GM23338 (cell line): ENCODE measurements around the gene CST3. TPM values are rescaled to one million over a fixed set of nuclear protein-coding genes. Genes with fewer than 3 reads are reported as not detected.

ENCODE experiments used
- ATAC-seq: fragments of 200-7000 bp; cut with Tn5 transposase; 3 replicates; pipeline ENCODE4 v1.9.1; 2020
- DNase-seq: peaks from one replicate; pipeline ENCODE4 v3.0.0-alpha.2; 2015; ENCODE audit warnings: low spot score
- H2AFZ ChIP-seq: fragments of 200-600 bp; sonication (generic); 2 replicates; pipeline ENCODE4 v1.8.0; 2016; ENCODE audit warnings: antibody characterized with exemption, mild to moderate bottlenecking, moderate library complexity
- H3F3A ChIP-seq: fragments of 200-600 bp; sonication (generic); replicated peaks from 2 replicates; pipeline ENCODE4 v1.8.0; 2017; ENCODE audit warnings: antibody characterized with exemption, mixed run types, low read depth
- H3K27ac ChIP-seq: fragments of 200-600 bp; sonication (generic); 2 replicates; pipeline ENCODE4 v1.6.1; 2016; ENCODE audit warnings: low read depth
- H3K27me3 ChIP-seq: fragments of 200-600 bp; sonication (generic); 2 replicates; pipeline ENCODE4 v1.8.0; 2016; ENCODE audit warnings: mild to moderate bottlenecking, mixed run types, moderate library complexity; ENCODE audit not compliant: insufficient read depth
- H3K36me3 ChIP-seq: fragments of 200-600 bp; sonication (generic); 2 replicates; pipeline ENCODE4 v1.8.0; 2016; ENCODE audit warnings: mild to moderate bottlenecking; ENCODE audit not compliant: insufficient read depth
- H3K4me1 ChIP-seq: fragments of 200-600 bp; sonication (generic); 2 replicates; pipeline ENCODE4 v1.8.0; 2016; ENCODE audit warnings: mild to moderate bottlenecking, moderate library complexity; ENCODE audit not compliant: insufficient read depth
- H3K4me2 ChIP-seq: fragments of 200-600 bp; sonication (generic); 2 replicates; pipeline ENCODE4 v1.7.1; 2017; ENCODE audit warnings: mixed run types
- H3K4me3 ChIP-seq: fragments of 200-600 bp; sonication (generic); 2 replicates; pipeline ENCODE4 v1.6.1; 2016; ENCODE audit warnings: mixed run types
- H3K79me2 ChIP-seq: fragments of 200-600 bp; sonication (generic); replicated peaks from 2 replicates; pipeline ENCODE4 v1.8.0; 2017; ENCODE audit warnings: mild to moderate bottlenecking; ENCODE audit not compliant: insufficient read depth
- H3K9me2 ChIP-seq: fragments of 200-600 bp; sonication (generic); 2 replicates; pipeline ENCODE4 v1.8.0; 2017; ENCODE audit not compliant: insufficient read depth
- H4K20me1 ChIP-seq: fragments of 200-600 bp; sonication (generic); replicated peaks from 2 replicates; pipeline ENCODE4 v1.8.0; 2017; ENCODE audit warnings: mild to moderate bottlenecking; ENCODE audit not compliant: insufficient read depth
- H3K27ac Mint-ChIP-seq: 2 replicates; pipeline ENCODE4 v1.8.0; 2020; ENCODE audit warnings: inconsistent platforms, mild to moderate bottlenecking, moderate library complexity, mixed read lengths
- H3K27me3 Mint-ChIP-seq: 3 replicates; pipeline ENCODE4 v1.8.0; 2022; ENCODE audit warnings: low read depth, mild to moderate bottlenecking, moderate library complexity, mixed read lengths, inconsistent platforms; ENCODE audit not compliant: insufficient read depth, poor library complexity
- H3K36me3 Mint-ChIP-seq: 3 replicates; pipeline ENCODE4 v1.8.0; 2021; ENCODE audit warnings: low read depth, mild to moderate bottlenecking, inconsistent platforms, moderate library complexity, mixed read lengths
- H3K4me1 Mint-ChIP-seq: 3 replicates; pipeline ENCODE4 v1.8.0; 2020; ENCODE audit warnings: mild to moderate bottlenecking, inconsistent platforms, mixed read lengths
- H3K4me3 Mint-ChIP-seq: 3 replicates; pipeline ENCODE4 v1.8.0; 2021; ENCODE audit warnings: moderate library complexity, mild to moderate bottlenecking, inconsistent platforms, mixed read lengths
- H3K9me3 Mint-ChIP-seq: 3 replicates; pipeline ENCODE4 v1.8.0; 2020; ENCODE audit warnings: moderate library complexity, mild to moderate bottlenecking, inconsistent platforms, mixed read lengths
- CREB1 ChIP-seq: fragments of 250-450 bp; sonication (Bioruptor Pico); IDR thresholded peaks from 2 replicates; pipeline ENCODE4 v1.5.0; 2020; ENCODE audit warnings: low read depth, mild to moderate bottlenecking, moderate library complexity
- CTCF ChIP-seq, 2 experiments: fragments of 200-600 bp in 1 of 2; sonication (generic) in 1 of 2; conservative IDR thresholded peaks; 2 replicates each; pipeline versions ENCODE4 v1.5.1 to v1.6.1; 2016 to 2017; ENCODE audit warnings: antibody characterized with exemption in 2 of 2, low read depth in 2 of 2, mild to moderate bottlenecking in 2 of 2, moderate library complexity in 1 of 2
- ETS1 ChIP-seq: IDR thresholded peaks from 2 replicates; pipeline ENCODE4 v1.6.1; 2016; ENCODE audit warnings: antibody characterized with exemption
- EZH2 ChIP-seq: fragments of 200-600 bp; sonication (generic); IDR thresholded peaks from one replicate; pipeline ENCODE4 v1.8.0; 2017; ENCODE audit warnings: antibody characterized with exemption, mild to moderate bottlenecking, low read depth; ENCODE audit not compliant: unreplicated experiment
- EZH2phosphoT487 ChIP-seq: fragments of 200-600 bp; sonication (generic); IDR thresholded peaks from one replicate; pipeline ENCODE4 v1.8.1; 2018; ENCODE audit warnings: antibody characterized with exemption; ENCODE audit not compliant: unreplicated experiment
- JUNB ChIP-seq: IDR thresholded peaks from one replicate; pipeline ENCODE4 v1.6.1; 2016; ENCODE audit warnings: antibody characterized with exemption; ENCODE audit not compliant: unreplicated experiment
- NANOG ChIP-seq: IDR thresholded peaks from 2 replicates; pipeline ENCODE4 v1.6.1; 2016; ENCODE audit warnings: antibody characterized with exemption, borderline replicate concordance
- POLR2AphosphoS5 ChIP-seq: IDR thresholded peaks from 2 replicates; pipeline ENCODE4 v1.6.1; 2016; ENCODE audit warnings: antibody characterized with exemption, low read depth
- REST ChIP-seq: IDR thresholded peaks from one replicate; pipeline ENCODE4 v1.6.1; 2018; ENCODE audit warnings: antibody characterized with exemption; ENCODE audit not compliant: unreplicated experiment
- STAT1 ChIP-seq: IDR thresholded peaks from one replicate; pipeline ENCODE4 v1.6.1; 2016; ENCODE audit warnings: antibody characterized with exemption; ENCODE audit not compliant: unreplicated experiment
- ZNF114 ChIP-seq: fragments of 250-450 bp; sonication (Bioruptor Pico); IDR thresholded peaks from 2 replicates; pipeline ENCODE4 v1.5.0; 2020; ENCODE audit warnings: mild to moderate bottlenecking, moderate library complexity
- ZNF331 ChIP-seq: fragments of 250-450 bp; sonication (Bioruptor Pico); IDR thresholded peaks from 2 replicates; pipeline ENCODE4 v1.5.0; 2020; ENCODE audit warnings: low read depth, mild to moderate bottlenecking, moderate library complexity
- ZNF462 ChIP-seq: fragments of 250-450 bp; sonication (Bioruptor Pico); IDR thresholded peaks from 2 replicates; pipeline ENCODE4 v1.5.0; 2020; ENCODE audit warnings: mild to moderate bottlenecking, moderate library complexity
- polyA plus RNA-seq: library from polyadenylated mRNA; unstranded; fragments of >200 nt; fragmentation: Nextera tagmentation; extraction: Ambion mirVana; gene quantifications from 2 replicates; pipeline ENCODE4 v1.2.1, GENCODE V29; 2016
- total RNA-seq: library from RNA; depleted of rRNA; stranded (reverse); fragments of >200 nt; shearing (Covaris generic); gene quantifications from 2 replicates; pipeline ENCODE4 v1.2.3, GENCODE V29; 2014

CST3 gene
- total and polyA plus RNA-seq, 2 experiments from 2014 or later, result 51.8 to 71.5 TPM

- Histone ChIP-seq H3K27ac (no peak overlapping the region), H3K27me3 (no peaks in the 10 kb centered on the region), H3K79me2 (no peaks in the 10 kb centered on the region), H2AFZ (no peak overlapping the region), H3K4me1 (0 out of 2 replicates have a peak, but pooled peaks cover 6% of the 10 kb centered on the region), H3F3A (no peaks in the 10 kb centered on the region), H3K4me2 (no peak overlapping the region), H3K9me2 (peaks cover 5% of the 10 kb centered on the region), H4K20me1 (no peaks in the 10 kb centered on the region), H3K4me3 (no peak overlapping the region), H3K36me3 (no peaks in the 10 kb centered on the region)
- Mint-ChIP-seq H3K4me3 (no peak overlapping the region), H3K9me3 (no peaks in the 10 kb centered on the region), H3K36me3 (no peaks in the 10 kb centered on the region), H3K4me1 (peaks cover 2% of the 10 kb centered on the region; the same call in 1 of the 3 replicates), H3K27ac (no peak overlapping the region), H3K27me3 (no peaks in the 10 kb centered on the region)
- ATAC-seq (no peak), DNase-seq (no peak)
- TF ChIP-seq CREB1 (CRISPR knock-in tag) (no peak), NANOG (no peak), REST (no peak), EZH2phosphoT487 (no peak), ZNF114 (no peak), EZH2 (no peak), STAT1 (no peak), ETS1 (no peak), ZNF331 (CRISPR knock-in tag) (no peak), POLR2AphosphoS5 (no peak), ZNF462 (CRISPR knock-in tag) (no peak), JUNB (no peak), CTCF (conservative IDR thresholded peaks at IDR 0.05; ENCODE audit: low read depth in 2 of 2) (no peak)
These were observed 39.3 kb downstream of the CST3 start for GRCh38 chr20:23598481-23598880.
